Fibroblast of mammary gland (primary cell): Measurements from ENCODE around the gene TRPV3.

Experiments
- DNase-seq: peaks from one replicate; pipeline ENCODE4 v3.0.0-alpha.2; 2010; ENCODE audit warnings: low read depth
- H3K4me3 ChIP-seq: 2 replicates; pipeline ENCODE4 v1.5.1; 2011; ENCODE audit warnings: low read depth, mild to moderate bottlenecking, low read length, moderate library complexity; ENCODE audit not compliant: control insufficient read depth
- CTCF ChIP-seq: conservative IDR thresholded peaks from 2 replicates; pipeline ENCODE4 v1.5.1; 2011; ENCODE audit warnings: low read depth, low read length, inconsistent platforms; ENCODE audit not compliant: control insufficient read depth, insufficient read depth

Gene TRPV3

GRCh38 chr17:3574231-3574630 is 16.6 kb upstream of the TRPV3 start:
- H3K4me3 ChIP-seq, result no peak overlapping the region
- TF ChIP-seq CTCF, result no peak
- DNase-seq, result no peak

- no peak for DNase-seq
- no peak for TF ChIP-seq CTCF
- H3K4me3 ChIP-seq, result no peak overlapping the region
Measured at GRCh38 chr17:3573246-3574100, 15.9 kb upstream of the TRPV3 start.

- no peak for TF ChIP-seq CTCF
- no peak overlapping the region for H3K4me3 ChIP-seq
- no peak for DNase-seq
Measured at GRCh38 chr17:3572231-3572630, 14.6 kb upstream of the TRPV3 start.

- no peak overlapping the region for H3K4me3 ChIP-seq
- DNase-seq, result no peak
- TF ChIP-seq CTCF, result no peak
Measured at GRCh38 chr17:3571043-3571900, 13.7 kb upstream of the TRPV3 start.

GRCh38 chr17:3569534-3570137 is 12.0 kb upstream of the TRPV3 start:
- no peak overlapping the region for H3K4me3 ChIP-seq
- TF ChIP-seq CTCF, result no peak
- no peak for DNase-seq

GRCh38 chr17:3566551-3566950 is 8.9 kb upstream of the TRPV3 start:
- no peak for DNase-seq
- TF ChIP-seq CTCF, result no peak
- no peak overlapping the region for H3K4me3 ChIP-seq
